GM19467 (cell line): ENCODE measurements around the gene ARHGEF33.

ENCODE experiments used
- ATAC-seq: cut with Tn5 transposase; IDR thresholded peaks from one replicate; pipeline ENCODE4 v1.9.1; 2021; ENCODE audit warnings: mild to moderate bottlenecking, moderate library complexity; ENCODE audit not compliant: unreplicated experiment

Gene ARHGEF33

GRCh38 chr2:38889575-38889974 lies at the start of gene ARHGEF33:
ARHGEF33 (plus strand) TSS chr2:38889875; CDS start chr2:38919448, 29,573 bp downstream.
- ATAC-seq, result no peak

- ATAC-seq, result peak; percentile 85
Measured at GRCh38 chr2:38850045-38850444, 39.6 kb upstream of the ARHGEF33 start.

GRCh38 chr2:38856165-38856564 lies 33.5 kb upstream of the ARHGEF33 start:
- ATAC-seq, result no peak

- no peak for ATAC-seq
Measured at GRCh38 chr2:38862476-38862875, 27.2 kb upstream of the ARHGEF33 start.

GRCh38 chr2:38863061-38863695 lies 26.5 kb upstream of the ARHGEF33 start:
- ATAC-seq, result no peak

GRCh38 chr2:38866773-38867443 lies 22.8 kb upstream of the ARHGEF33 start:
- ATAC-seq, result no peak

- no peak for ATAC-seq
Measured at GRCh38 chr2:38871432-38871831, 18.2 kb upstream of the ARHGEF33 start.

GRCh38 chr2:38873763-38874162 lies 15.9 kb upstream of the ARHGEF33 start:
- ATAC-seq, result no peak

GRCh38 chr2:38875227-38875575 lies 14.5 kb upstream of the ARHGEF33 start:
- ATAC-seq, result no peak

GRCh38 chr2:38875576-38876367 lies 13.9 kb upstream of the ARHGEF33 start, which contains the start of the genes DHX57 and MORN2:
DHX57 (minus strand) TSS chr2:38875934; CDS start chr2:38868405, 7,529 bp downstream.
MORN2 (plus strand) TSS chr2:38875976.
- ATAC-seq, result peak; percentile 100

- no peak for ATAC-seq
Measured at GRCh38 chr2:38876407-38876806, 13.3 kb upstream of the ARHGEF33 start.

GRCh38 chr2:38886063-38886462 lies 3.6 kb upstream of the ARHGEF33 start:
- no peak for ATAC-seq

- ATAC-seq, result no peak
Measured at GRCh38 chr2:38887347-38887746, 2.3 kb upstream of the ARHGEF33 start.

- ATAC-seq, result no peak
Measured at GRCh38 chr2:38887902-38888554, 1.6 kb upstream of the ARHGEF33 start.

GRCh38 chr2:38889045-38889444 lies 630 bp upstream of the ARHGEF33 start:
- no peak for ATAC-seq

GRCh38 chr2:38892819-38893218 lies 3.1 kb downstream of the ARHGEF33 start:
- no peak for ATAC-seq

- no peak for ATAC-seq
Measured at GRCh38 chr2:38898256-38898655, 8.6 kb downstream of the ARHGEF33 start.

GRCh38 chr2:38900726-38901125 lies 11.1 kb downstream of the ARHGEF33 start:
- ATAC-seq, result no peak

GRCh38 chr2:38905251-38905650 lies 15.6 kb downstream of the ARHGEF33 start:
- no peak for ATAC-seq

- no peak for ATAC-seq
Measured at GRCh38 chr2:38907242-38907641, 17.6 kb downstream of the ARHGEF33 start.
